WTC11 (cell line): ENCODE data around the gene DSTN. TPM values are rescaled to one million over a fixed set of nuclear protein-coding genes. Genes with fewer than 3 reads are reported as not detected.

ENCODE experiments used
- ATAC-seq: fragments of 200-7000 bp; cut with Tn5 transposase; 2 replicates; pipeline ENCODE4 v1.10.0; 2021; ENCODE audit warnings: mild to moderate bottlenecking, moderate library complexity
- CTCF ChIA-PET: fragments of 300-600 bp; sonication (Branson Sonifier 250); formaldehyde crosslinking; loops from one replicate; lab custom pipeline; 2021; ENCODE audit warnings: antibody characterized with exemption; lab: Charles Lee
- POLR2A ChIA-PET: fragments of 350-600 bp; sonication (Branson Sonifier 250); formaldehyde crosslinking; loops from one replicate; lab custom pipeline; 2021; ENCODE audit warnings: antibody characterized with exemption; lab: Charles Lee
- DNase-seq: peaks from one replicate; pipeline ENCODE4 v3.0.0; 2021; ENCODE audit warnings: low spot score
- H3K27ac Mint-ChIP-seq: 2 replicates; pipeline ENCODE4 v1.8.0; 2021; ENCODE audit warnings: mixed read lengths
- H3K27me3 Mint-ChIP-seq: 2 replicates; pipeline ENCODE4 v1.8.0; 2021; ENCODE audit warnings: low read depth, mild to moderate bottlenecking, moderate library complexity, mixed read lengths
- H3K36me3 Mint-ChIP-seq: 2 replicates; pipeline ENCODE4 v1.8.0; 2021; ENCODE audit warnings: mixed read lengths
- H3K4me1 Mint-ChIP-seq: 2 replicates; pipeline ENCODE4 v1.8.0; 2022; ENCODE audit warnings: mixed read lengths
- H3K4me3 Mint-ChIP-seq: 2 replicates; pipeline ENCODE4 v1.8.0; 2021; ENCODE audit warnings: mild to moderate bottlenecking, moderate library complexity, mixed read lengths
- H3K9me3 Mint-ChIP-seq: 2 replicates; pipeline ENCODE4 v1.8.0; 2021; ENCODE audit warnings: mixed read lengths
- CREM ChIP-seq: sonication (generic); formaldehyde crosslinking; IDR thresholded peaks from 2 replicates; pipeline ENCODE4 v1.8.1; 2022; ENCODE audit warnings: mild to moderate bottlenecking, missing genetic modification reagents, moderate library complexity
- HMGA2 ChIP-seq: fragments of 250-450 bp; sonication (Bioruptor Pico); IDR thresholded peaks from 2 replicates; pipeline ENCODE4 v1.4.0; 2021; ENCODE audit warnings: mild to moderate bottlenecking, moderate library complexity
- IRF2 ChIP-seq: sonication (generic); formaldehyde crosslinking; IDR thresholded peaks from 2 replicates; pipeline ENCODE4 v1.8.0; 2022; ENCODE audit warnings: low read depth, missing genetic modification reagents, borderline replicate concordance
- JUN ChIP-seq: sonication (generic); formaldehyde crosslinking; IDR thresholded peaks from 2 replicates; pipeline ENCODE4 v1.8.0; 2023; ENCODE audit warnings: mild to moderate bottlenecking, missing genetic modification reagents
- NR1H2 ChIP-seq: sonication (generic); formaldehyde crosslinking; IDR thresholded peaks from 2 replicates; pipeline ENCODE4 v1.9.0; 2021; ENCODE audit warnings: mild to moderate bottlenecking, moderate library complexity, missing genetic modification reagents
- NR3C1 ChIP-seq: sonication (generic); formaldehyde crosslinking; conservative IDR thresholded peaks from 2 replicates; pipeline ENCODE4 v1.8.1; 2023; ENCODE audit warnings: low read depth, mild to moderate bottlenecking, missing genetic modification reagents
- ZBTB21 ChIP-seq: sonication (generic); formaldehyde crosslinking; IDR thresholded peaks from 2 replicates; pipeline ENCODE4 v1.8.1; 2023; ENCODE audit warnings: mild to moderate bottlenecking, missing genetic modification reagents, borderline replicate concordance
- ZNF121 ChIP-seq: sonication (generic); formaldehyde crosslinking; IDR thresholded peaks from 2 replicates; pipeline ENCODE4 v1.8.0; 2023; ENCODE audit warnings: missing genetic modification reagents
- ZNF138 ChIP-seq: sonication (generic); formaldehyde crosslinking; conservative IDR thresholded peaks from 2 replicates; pipeline ENCODE4 v1.8.1; 2022; ENCODE audit warnings: mild to moderate bottlenecking, moderate library complexity, missing genetic modification reagents
- ZNF219 ChIP-seq: sonication (generic); formaldehyde crosslinking; IDR thresholded peaks from 2 replicates; pipeline ENCODE4 v1.8.0; 2023; ENCODE audit warnings: missing genetic modification reagents, mild to moderate bottlenecking, borderline replicate concordance
- ZNF423 ChIP-seq: fragments of 250-450 bp; sonication (Bioruptor Pico); IDR thresholded peaks from 2 replicates; pipeline ENCODE4 v2.1.2; 2022; ENCODE audit warnings: mild to moderate bottlenecking, moderate library complexity
- ZSCAN18 ChIP-seq: fragments of 250-450 bp; sonication (Bioruptor Pico); IDR thresholded peaks from 2 replicates; pipeline ENCODE4 v2.1.2; 2022; ENCODE audit warnings: mild to moderate bottlenecking, moderate library complexity
- total RNA-seq: library from RNA; stranded (reverse); gene quantifications from 3 replicates; pipeline ENCODE4 v1.2.3, GENCODE V29; 2021
- TF ChIP-seq, protein P1 (sequence below): sonication (generic); formaldehyde crosslinking; IDR thresholded peaks from 2 replicates; pipeline ENCODE4 v1.8.0; 2022; ENCODE audit warnings: missing genetic modification reagents
- TF ChIP-seq, protein P2 (sequence below): sonication (generic); formaldehyde crosslinking; IDR thresholded peaks from 2 replicates; pipeline ENCODE4 v1.8.1; 2022; ENCODE audit warnings: mild to moderate bottlenecking, missing genetic modification reagents, moderate library complexity, borderline replicate concordance
- TF ChIP-seq, protein P3 (sequence below): fragments of 250-450 bp; sonication (Bioruptor Pico); IDR thresholded peaks from 2 replicates; pipeline ENCODE4 v1.9.0; 2021; ENCODE audit warnings: mild to moderate bottlenecking, borderline replicate concordance
- TF ChIP-seq, protein P4 (sequence below): sonication (generic); formaldehyde crosslinking; IDR thresholded peaks from 2 replicates; pipeline ENCODE4 v1.8.0; 2022; ENCODE audit warnings: mild to moderate bottlenecking, missing genetic modification reagents
- TF ChIP-seq, protein P5 (sequence below): fragments of 250-450 bp; sonication (Bioruptor Pico); IDR thresholded peaks from 2 replicates; pipeline ENCODE4 v1.9.0; 2021; ENCODE audit warnings: mild to moderate bottlenecking

Gene DSTN
- total RNA-seq, 1 experiment from 2014 or later = 153 TPM

DNA sequence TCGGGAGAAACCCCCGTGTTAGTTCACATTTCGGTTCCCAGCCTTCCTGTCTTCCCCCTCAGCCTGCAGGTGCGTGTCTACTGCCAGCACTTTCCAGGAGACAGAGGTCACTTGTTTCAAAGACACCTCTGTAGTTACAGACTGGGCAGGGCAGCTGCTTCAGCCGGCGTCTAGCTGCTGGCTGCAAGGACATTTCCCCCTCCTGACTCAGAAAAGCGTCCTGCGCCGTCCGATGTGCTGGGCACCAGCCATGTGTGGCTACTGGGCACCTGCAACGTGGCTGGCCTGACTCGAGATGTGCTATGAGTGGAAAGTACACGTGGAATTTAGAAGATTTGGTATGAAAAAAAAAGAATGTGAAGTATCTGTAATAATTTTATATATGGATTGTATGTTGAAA lies 74.6 kb downstream of the DSTN start:
- TF ChIP-seq, protein P1, sequence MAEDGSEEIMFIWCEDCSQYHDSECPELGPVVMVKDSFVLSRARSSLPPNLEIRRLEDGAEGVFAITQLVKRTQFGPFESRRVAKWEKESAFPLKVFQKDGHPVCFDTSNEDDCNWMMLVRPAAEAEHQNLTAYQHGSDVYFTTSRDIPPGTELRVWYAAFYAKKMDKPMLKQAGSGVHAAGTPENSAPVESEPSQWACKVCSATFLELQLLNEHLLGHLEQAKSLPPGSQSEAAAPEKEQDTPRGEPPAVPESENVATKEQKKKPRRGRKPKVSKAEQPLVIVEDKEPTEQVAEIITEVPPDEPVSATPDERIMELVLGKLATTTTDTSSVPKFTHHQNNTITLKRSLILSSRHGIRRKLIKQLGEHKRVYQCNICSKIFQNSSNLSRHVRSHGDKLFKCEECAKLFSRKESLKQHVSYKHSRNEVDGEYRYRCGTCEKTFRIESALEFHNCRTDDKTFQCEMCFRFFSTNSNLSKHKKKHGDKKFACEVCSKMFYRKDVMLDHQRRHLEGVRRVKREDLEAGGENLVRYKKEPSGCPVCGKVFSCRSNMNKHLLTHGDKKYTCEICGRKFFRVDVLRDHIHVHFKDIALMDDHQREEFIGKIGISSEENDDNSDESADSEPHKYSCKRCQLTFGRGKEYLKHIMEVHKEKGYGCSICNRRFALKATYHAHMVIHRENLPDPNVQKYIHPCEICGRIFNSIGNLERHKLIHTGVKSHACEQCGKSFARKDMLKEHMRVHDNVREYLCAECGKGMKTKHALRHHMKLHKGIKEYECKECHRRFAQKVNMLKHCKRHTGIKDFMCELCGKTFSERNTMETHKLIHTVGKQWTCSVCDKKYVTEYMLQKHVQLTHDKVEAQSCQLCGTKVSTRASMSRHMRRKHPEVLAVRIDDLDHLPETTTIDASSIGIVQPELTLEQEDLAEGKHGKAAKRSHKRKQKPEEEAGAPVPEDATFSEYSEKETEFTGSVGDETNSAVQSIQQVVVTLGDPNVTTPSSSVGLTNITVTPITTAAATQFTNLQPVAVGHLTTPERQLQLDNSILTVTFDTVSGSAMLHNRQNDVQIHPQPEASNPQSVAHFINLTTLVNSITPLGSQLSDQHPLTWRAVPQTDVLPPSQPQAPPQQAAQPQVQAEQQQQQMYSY (CRISPR knock-in tag) = no peak
- TF ChIP-seq ZNF121 (CRISPR knock-in tag) (no peak), ZBTB21 (CRISPR knock-in tag) (no peak), CREM (CRISPR knock-in tag) (no peak), IRF2 (no peak), ZNF138 (CRISPR knock-in tag) (no peak), ZSCAN18 (CRISPR knock-in tag) (no peak), ZNF423 (CRISPR knock-in tag) (no peak), JUN (no peak), NR1H2 (CRISPR knock-in tag) (no peak), NR3C1 (CRISPR knock-in tag) (no peak), ZNF219 (CRISPR knock-in tag) (no peak), HMGA2 (CRISPR knock-in tag) (no peak)
- TF ChIP-seq, protein P2, sequence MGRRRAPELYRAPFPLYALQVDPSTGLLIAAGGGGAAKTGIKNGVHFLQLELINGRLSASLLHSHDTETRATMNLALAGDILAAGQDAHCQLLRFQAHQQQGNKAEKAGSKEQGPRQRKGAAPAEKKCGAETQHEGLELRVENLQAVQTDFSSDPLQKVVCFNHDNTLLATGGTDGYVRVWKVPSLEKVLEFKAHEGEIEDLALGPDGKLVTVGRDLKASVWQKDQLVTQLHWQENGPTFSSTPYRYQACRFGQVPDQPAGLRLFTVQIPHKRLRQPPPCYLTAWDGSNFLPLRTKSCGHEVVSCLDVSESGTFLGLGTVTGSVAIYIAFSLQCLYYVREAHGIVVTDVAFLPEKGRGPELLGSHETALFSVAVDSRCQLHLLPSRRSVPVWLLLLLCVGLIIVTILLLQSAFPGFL (CRISPR knock-in tag) = no peak
- TF ChIP-seq, protein P3, sequence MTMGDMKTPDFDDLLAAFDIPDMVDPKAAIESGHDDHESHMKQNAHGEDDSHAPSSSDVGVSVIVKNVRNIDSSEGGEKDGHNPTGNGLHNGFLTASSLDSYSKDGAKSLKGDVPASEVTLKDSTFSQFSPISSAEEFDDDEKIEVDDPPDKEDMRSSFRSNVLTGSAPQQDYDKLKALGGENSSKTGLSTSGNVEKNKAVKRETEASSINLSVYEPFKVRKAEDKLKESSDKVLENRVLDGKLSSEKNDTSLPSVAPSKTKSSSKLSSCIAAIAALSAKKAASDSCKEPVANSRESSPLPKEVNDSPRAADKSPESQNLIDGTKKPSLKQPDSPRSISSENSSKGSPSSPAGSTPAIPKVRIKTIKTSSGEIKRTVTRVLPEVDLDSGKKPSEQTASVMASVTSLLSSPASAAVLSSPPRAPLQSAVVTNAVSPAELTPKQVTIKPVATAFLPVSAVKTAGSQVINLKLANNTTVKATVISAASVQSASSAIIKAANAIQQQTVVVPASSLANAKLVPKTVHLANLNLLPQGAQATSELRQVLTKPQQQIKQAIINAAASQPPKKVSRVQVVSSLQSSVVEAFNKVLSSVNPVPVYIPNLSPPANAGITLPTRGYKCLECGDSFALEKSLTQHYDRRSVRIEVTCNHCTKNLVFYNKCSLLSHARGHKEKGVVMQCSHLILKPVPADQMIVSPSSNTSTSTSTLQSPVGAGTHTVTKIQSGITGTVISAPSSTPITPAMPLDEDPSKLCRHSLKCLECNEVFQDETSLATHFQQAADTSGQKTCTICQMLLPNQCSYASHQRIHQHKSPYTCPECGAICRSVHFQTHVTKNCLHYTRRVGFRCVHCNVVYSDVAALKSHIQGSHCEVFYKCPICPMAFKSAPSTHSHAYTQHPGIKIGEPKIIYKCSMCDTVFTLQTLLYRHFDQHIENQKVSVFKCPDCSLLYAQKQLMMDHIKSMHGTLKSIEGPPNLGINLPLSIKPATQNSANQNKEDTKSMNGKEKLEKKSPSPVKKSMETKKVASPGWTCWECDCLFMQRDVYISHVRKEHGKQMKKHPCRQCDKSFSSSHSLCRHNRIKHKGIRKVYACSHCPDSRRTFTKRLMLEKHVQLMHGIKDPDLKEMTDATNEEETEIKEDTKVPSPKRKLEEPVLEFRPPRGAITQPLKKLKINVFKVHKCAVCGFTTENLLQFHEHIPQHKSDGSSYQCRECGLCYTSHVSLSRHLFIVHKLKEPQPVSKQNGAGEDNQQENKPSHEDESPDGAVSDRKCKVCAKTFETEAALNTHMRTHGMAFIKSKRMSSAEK (CRISPR knock-in tag) = no peak
- TF ChIP-seq, protein P4, sequence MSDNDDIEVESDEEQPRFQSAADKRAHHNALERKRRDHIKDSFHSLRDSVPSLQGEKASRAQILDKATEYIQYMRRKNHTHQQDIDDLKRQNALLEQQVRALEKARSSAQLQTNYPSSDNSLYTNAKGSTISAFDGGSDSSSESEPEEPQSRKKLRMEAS (CRISPR knock-in tag) = no peak
- TF ChIP-seq, protein P5, sequence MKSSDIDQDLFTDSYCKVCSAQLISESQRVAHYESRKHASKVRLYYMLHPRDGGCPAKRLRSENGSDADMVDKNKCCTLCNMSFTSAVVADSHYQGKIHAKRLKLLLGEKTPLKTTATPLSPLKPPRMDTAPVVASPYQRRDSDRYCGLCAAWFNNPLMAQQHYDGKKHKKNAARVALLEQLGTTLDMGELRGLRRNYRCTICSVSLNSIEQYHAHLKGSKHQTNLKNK (CRISPR knock-in tag) = no peak
- H3K4me3 Mint-ChIP-seq = no peak overlapping the region
- ChIA-PET CTCF (interaction anchor here (2.2 kb wide), 1 partner anchor 10 kb away, joined by 7 read pairs; no protein-coding TSS in a partner anchor), POLR2A (no interaction called here)
- H3K4me1 Mint-ChIP-seq = peaks cover 35% of the 10 kb centered on the region
- H3K27ac Mint-ChIP-seq = 0 out of 2 replicates have a peak overlapping the region, but pooled peaks have one; percentile 77
- DNase-seq (no peak), ATAC-seq (no peak)
- no peaks in the 10 kb centered on the region for H3K27me3 Mint-ChIP-seq
- H3K36me3 Mint-ChIP-seq = peaks cover 16% of the 10 kb centered on the region
- no peaks in the 10 kb centered on the region for H3K9me3 Mint-ChIP-seq
